Posterior cingulate gyrus (tissue), 11 donors: ENCODE results near the gene ENTPD1.
"Not testable (repeated sequence)": the region's sequence is repeated elsewhere in the genome, so short reads cannot be mapped to it uniquely, and the experiment has no call there.

Experiments
- DNase-seq, 10 donors: peaks; one replicate each; pipeline versions ENCODE4 v3.0.0 to v3.0.0-alpha.2; 2020 to 2021; ENCODE audit warnings: mixed read lengths in 3 of 10
- intact Hi-C: fragments of 100-400 bp; cut with DNase I; formaldehyde crosslinking; loops from one replicate; pipeline ENCODE4 v1.15.1; 2023

ENTPD1 gene

DNA sequence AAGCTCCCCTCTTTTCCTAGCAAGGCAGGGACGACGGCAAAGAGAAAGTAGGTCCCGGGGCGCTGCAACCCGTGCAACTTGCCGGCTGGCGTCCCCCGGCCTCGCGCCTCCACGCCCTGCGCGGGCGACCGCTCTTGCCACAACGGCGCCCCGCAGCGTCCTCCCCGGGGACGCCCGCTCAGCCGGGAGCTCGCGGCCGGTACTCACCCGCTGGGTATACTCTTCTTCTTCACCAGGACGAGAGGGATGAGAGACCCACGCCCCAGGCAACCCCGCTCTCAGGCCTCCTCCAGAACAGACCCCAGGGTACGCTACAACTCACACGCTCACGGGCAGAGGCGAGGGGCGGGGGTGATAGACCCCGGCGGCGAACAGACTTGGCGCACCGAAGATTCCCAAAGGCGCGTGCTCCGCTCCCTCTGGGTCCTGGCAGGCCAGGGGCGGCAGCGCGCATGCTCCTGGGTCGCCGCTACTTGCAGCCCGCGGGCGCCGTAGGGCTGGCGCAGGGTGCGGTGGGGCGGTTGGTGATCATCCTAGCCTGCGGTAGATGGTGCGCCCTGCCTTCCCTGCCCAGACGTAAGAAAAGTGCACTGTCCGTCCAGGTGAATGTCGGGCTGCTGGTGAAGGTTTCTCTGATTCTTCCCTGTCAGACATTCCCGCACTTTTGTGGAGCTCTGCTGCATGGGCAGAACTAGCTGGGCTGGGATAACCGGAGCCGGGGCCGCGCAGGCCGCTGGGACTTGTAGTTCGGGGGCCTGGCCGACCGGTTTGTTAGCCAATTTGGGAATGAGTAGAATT lies 151.7 kb downstream of the ENTPD1 start, which contains the start of gene CC2D2B:
CC2D2B (plus strand) TSS at position 520 of the 798 bp plus-strand sequence. CDS start 3,349 bp downstream, outside the sequence.
- peak; percentile 81 to 98 (median 87) for DNase-seq
- intact Hi-C loops = loop anchor here (2.0 to 5.0 kb wide), 2 partner anchors 183 to 215 kb away; partner anchors contain the start of gene TCTN3

DNA sequence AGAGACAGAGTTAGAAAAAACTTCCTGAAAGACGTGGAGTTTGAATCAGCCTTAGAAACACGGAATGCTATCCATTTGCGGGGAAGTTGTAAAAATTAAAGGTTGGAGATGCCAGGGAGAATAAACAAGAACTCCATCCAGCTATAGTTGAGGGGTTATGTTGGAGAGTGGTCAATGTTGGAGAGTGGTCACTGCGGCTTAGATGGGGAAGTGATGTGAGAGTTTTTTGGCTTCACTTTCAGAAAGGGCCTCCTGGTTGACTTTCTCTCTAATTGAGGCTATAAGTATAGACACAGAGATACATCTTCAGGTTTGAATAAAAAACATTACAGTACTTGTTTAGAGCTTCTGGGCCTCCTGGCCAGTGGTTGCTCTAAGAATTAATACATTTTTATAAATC lies 152.5 kb downstream of the ENTPD1 start:
- no peak for DNase-seq
- intact Hi-C loops = loop anchor here (2.0 to 5.0 kb wide), 2 partner anchors 182 to 216 kb away; partner anchors contain the start of gene TCTN3

DNA sequence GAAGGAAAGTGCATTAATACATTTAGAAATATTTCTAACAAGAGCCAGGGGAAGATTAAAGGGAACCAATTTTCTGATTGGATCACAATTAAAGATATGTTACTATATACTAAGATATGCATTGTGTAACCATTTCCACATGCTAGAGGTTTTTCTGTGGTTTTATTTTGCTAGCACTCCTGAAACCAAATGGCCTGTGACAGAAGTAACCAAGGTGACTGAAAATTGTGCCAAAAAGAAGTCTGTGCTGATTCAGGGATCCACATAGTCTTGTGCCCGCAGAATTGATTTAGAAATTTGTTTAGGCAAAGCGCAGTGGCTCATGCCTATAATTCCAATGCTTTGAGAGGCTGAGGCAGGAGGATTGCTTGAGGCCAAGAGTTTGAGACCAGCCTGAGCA lies 153.6 kb downstream of the ENTPD1 start:
- DNase-seq = no peak
- intact Hi-C loops = loop anchor here (2.0 to 5.0 kb wide), 2 partner anchors 181 to 217 kb away; partner anchors contain the start of gene TCTN3

DNA sequence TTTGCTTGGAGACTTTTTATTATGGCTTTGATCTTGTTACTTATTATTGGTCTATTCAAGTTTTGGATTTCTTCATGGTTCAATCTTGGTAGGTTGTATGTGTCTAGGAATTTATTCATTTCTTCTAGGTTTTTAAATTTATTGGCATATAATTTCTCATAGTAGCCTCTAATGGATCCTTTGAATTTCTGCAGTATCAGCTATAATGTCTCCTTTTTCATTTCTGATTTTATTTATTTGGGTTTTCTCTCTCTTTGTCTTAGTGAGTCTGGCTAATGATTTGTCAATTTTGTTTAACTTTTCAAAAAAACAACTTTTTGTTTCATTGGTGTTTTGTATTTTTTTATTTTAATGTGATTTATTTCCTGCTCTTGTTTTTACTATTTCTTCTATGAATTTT lies 160.1 kb downstream of the ENTPD1 start:
- DNase-seq, intact Hi-C loops: not testable (repeated sequence)
